Left renal pelvis (tissue), 4 donors: Measurements from ENCODE around the gene KIRREL3. TPM values are rescaled to one million over a fixed set of nuclear protein-coding genes. Genes with fewer than 3 reads are reported as not detected.
"Not testable (repeated sequence)": the region's sequence is repeated elsewhere in the genome, so short reads cannot be mapped to it uniquely, and the experiment has no call there.

Experiments
- DNase-seq, 4 donors: peaks; one replicate each; pipeline ENCODE4 v3.0.0-alpha.2; 2013; ENCODE audit warnings: low read depth in 4 of 4, low spot score in 3 of 4
- polyA plus RNA-seq, 4 donors: library from polyadenylated mRNA; unstranded; fragments of 120-200 nt; gene quantifications; one replicate each; pipeline ENCODE4 v1.2.1, GENCODE V29; 2013; ENCODE audit not compliant: insufficient read length in 4 of 4

KIRREL3 gene
- polyA plus RNA-seq, 4 donors = 1.9 to 11.5 (median 2.3) TPM

DNA sequence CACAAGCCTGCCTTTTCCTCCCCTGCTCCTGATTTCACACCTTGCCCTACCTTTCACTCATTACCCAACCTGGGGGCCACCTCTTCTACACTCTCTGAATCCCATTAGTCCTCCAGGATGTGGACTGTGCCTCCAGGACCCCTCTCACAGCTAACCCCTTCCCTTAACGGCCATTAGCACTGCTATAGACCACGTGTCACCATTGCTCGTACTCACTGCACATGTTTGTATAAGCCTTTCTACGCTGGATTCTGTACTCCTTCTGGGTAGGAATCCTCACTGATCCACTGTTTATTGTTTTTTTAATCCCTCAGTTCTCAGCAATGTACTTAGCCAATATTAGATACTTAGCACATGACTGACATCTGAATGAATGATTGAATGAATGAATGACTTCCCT is 40.9 kb downstream of the KIRREL3 start:
- DNase-seq = no peak

DNA sequence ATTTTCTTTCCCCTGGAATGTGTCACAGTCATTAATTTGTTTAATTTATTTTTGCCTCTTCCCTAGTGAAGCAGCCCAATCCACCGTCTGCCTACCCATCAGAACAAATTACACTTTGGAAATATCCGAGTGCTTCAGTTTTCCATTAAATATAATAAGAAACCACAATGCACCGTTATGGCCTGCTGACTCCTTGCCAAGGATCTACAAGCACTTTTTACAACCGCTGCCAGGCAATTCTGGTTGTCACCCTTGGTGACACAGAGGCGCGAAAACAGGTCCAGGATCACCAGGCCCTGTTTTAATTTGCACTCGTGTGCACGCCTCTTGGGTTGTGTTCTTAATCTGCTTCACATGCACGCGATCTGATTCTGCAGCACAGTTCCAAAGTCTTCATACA is 43.9 kb downstream of the KIRREL3 start:
- DNase-seq = no peak

DNA sequence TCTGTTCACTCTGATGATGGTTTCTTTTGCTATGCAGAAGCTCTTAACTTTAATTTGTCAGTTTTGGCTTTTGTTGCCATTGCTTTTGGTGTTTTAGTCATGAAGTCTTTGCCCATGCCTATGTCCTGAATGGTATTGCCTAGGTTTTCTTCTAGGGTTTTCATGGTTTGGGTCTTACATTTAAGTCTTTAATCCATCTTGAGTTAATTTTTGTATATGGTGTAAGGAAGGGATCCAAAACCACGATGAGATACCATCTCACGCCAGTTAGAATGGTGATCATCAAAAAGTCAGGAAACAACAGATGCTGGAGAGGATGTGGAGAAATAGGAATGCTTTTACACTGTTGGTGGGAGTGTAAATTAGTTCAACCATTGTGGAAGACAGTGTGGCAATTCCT is 48.0 kb downstream of the KIRREL3 start:
- DNase-seq = not testable (repeated sequence)

DNA sequence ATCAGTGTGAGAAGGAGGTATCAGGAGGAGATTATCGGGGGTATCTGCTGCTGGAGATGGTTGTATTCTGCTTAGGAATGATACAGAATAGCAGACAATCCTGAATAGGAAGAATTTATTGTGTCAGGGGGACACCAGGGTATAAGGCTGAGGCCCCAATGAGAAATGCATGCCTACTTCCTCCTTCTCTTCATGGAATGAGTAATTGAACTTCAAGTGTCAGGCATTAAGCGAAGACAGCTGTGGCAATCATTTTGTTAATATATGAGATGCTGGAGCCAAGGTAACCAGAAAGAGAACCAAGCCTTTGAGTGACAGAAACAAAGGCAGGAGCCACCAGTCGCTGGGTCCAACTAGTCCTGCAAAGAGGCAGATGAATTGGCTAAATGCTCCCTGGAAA is 49.1 kb downstream of the KIRREL3 start:
- DNase-seq = no peak

DNA sequence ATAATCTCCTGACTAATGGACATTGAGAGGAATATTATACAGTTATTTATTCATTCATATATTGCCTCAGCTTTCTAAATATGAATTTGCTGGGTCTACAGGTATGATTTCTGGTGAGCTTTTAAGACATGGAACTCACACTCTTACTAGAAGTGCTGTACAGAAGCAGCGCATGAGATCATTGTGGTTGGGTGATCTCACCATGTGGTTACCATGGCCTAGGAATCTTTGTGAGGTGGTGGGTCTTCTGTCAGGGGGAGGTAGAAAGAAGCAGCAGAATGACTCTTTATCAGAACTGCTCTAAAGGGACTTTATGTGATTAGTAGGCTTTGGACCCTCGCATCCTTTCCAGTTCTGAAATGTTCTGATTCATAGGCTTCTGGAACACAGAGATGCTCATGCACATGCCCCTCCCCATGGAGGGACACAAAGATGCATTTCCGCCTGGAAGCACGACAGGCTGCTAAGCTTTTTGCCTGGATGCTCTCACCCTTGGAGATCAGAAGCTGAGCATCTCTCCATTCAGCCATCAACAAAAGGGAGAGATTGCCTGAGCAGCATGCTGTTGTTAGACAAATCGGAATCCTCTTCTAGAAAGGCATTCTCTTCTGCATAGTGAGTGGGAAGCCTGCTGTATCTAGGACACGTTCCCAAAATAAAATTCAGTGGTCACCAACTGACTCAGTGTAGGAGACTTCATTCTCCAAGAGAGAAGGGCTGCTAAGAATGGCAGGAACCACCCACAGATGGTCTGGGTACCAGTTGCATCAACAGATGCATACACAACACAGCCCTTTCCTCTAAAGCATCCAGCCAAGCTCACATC is 51.3 kb downstream of the KIRREL3 start:
- no peak for DNase-seq

DNA sequence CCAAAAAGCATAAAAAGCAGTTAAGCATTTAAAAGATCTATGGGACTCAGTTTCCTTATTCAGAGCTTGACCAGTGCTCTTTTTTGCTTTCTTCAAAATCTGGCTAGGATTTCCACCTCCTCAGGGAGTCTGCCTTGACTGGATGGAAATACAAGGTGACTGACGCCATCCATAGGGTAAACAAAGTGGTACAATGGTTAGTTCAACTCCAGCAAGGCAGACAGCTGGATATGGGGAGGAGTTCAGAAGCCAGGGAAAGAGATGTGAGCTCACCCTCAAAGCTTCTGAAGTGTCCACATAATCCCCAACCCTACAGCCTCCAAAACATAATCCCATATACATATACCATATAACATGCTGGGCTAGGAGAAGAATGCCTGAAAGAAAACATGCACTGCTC is 52.0 kb downstream of the KIRREL3 start:
- no peak for DNase-seq

DNA sequence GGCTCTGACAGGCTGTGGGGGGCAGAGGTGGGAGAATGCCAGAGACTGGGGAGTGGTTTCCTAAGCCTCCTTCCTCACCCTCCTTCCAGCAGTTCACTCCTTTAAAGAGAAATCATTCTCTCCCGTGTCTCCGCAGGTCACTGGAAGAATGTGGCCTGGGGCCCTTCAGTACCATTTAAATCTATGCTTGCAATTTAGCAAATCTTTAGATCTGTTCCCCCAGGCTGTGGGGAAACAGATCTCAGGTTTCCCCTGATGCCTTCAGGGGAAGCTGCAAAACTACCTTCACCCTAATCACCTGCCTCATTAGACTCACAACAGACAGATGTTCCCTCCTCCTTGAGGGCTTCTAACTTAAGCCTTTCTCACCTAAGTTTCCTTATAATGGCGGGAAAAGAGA is 55.3 kb downstream of the KIRREL3 start:
- no peak for DNase-seq

DNA sequence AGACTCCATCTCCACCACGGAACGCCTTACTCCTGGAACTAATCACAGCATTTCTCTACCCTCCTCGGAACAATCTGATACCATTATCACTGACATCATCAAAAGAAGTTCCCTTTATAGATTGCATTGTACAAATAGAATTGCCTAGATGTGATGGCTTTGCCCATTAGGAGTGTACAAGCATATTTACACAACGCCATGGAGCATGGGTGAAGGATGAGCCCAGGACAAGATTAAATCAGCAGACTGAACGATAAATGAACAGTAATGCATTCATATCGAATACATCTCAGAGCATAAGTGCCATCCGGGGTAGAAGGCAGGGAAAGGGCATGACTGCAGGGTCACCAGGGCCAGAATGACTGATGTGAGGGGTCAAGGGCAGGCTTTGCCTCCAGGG is 57.3 kb downstream of the KIRREL3 start:
- no peak for DNase-seq

DNA sequence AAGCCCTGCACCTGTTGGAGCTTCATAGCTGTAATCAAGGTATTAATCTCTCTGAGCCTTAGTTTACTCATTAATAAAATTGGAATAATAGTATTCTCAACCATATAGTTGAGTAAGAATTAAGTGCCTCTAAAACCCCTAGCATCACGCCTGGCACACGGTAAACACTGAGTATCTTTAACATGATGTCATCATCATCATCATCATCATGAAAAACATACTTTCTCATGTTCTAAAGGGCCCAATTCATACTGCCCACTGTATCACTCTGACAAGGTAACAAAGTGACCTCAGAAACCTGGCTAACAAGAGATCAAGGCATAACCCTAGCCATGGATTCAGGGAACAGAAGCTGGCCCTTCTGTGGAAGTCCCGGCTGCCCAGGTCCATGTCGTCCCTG is 58.4 kb downstream of the KIRREL3 start:
- no peak for DNase-seq

DNA sequence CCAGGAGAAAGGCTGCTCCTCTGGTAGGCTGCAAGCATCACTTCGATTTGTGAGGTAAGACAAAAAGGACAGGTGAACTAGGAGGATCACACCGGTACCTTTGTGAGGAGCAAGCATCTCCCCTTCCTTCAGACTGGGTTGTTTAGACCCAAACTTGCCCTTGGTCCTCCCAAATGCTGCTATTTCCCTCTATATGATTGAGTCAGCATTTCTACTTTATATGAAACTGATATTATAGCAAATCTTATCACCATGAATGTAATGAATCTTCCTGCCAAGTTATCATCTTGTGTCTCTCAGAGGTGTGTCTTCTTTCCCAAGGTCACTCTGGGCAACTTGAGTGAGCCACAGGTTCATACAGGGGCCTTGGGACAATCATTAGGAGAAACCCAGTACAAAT is 61.0 kb downstream of the KIRREL3 start:
- DNase-seq = no peak

DNA sequence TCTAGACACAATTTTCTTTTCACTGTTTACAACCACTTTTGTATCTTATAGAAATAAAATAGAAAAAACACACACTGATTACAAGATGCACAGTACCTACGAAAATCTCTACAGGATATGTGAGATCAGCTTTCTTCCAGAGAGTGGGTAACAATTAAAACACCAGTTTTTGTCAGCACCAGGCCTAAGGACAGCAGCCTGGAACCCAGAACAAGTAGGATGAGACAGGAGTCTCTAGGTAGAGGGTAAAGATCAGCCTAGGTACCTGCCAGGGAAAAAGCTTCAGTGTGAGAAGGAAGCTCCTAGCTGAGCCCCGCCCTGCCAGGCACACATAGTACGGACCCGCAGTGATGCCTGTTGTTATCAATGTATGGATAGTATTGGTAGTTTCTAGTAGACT is 61.9 kb downstream of the KIRREL3 start:
- no peak for DNase-seq

DNA sequence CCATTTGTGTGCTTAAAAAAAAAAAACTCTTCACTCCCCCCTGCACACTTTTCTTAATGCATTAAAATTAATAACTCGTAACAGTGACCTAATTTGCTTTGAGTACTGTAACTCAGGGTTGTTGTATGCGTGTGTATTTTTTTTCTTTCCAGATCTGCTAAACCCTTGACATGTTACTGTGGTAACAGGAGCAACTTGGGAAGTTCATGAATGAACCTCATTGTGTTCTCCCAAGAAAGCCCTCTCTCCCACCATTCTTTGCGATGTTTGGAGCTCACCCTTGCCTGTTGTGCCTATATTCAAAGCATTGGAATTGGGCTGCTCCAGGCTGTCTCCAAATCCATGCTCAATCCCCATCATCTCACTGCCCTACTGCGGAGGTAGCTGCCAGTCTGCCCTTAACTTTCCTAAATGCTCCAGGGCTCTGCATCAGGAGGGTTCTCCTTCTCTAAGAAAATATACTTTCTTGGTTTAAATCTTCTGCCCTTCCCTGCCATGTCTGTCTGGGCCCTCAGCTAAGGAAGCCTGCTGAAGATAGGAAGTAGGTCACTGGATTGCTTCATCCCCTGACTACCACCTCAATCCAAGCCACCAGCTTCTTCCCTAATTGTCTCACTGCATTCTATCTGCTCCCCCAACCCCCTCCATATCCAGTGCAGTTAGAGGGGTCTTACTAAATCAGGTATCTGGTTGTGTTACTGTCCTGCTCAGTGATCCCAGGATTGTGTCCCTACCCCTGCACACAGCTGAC is 70.3 kb downstream of the KIRREL3 start:
- DNase-seq = peak in 1 of 4 donors; percentile 3

DNA sequence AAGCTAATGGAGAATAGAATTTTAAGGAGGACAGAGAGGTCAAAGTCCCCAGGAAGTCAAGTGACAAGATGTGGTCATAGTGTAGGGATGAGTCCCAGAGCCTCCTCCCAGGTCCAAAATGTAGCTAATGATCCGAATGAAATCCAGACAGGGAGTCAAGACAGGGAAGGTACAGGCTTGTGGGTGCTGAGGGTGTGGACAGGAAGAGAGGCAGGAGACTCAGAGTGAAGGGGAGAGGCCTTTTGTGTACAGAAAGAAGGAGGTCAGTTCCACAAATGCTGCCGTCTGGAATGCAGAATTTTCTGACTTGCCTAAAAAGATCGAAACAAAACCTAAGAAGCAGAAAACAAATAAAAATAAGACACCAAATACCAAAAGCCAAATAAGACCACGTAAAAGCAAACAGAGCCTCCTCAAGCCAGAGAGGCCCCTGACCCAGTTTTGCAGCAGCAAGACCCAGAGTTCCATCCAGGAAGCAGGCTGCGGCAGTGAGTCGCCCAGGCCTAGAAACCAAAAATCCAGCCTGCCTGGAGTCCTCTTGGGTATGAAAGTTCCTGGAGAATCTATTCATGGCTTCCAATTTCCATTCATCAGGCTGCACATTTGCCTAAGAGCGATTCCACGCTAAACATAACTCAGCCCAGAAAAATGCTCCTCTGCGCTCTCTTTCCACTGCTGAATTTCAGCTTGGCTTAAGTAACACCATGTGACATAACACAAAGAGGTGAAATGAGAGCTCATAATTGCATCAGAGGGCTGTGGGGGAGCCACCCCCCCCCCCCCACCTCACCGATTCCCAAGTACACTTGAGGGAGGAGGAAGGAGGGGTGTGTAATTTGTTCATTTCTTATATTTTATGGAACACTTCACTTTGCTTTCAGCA is 71.2 kb downstream of the KIRREL3 start:
- peak in 1 of 4 donors; percentile 7 for DNase-seq

DNA sequence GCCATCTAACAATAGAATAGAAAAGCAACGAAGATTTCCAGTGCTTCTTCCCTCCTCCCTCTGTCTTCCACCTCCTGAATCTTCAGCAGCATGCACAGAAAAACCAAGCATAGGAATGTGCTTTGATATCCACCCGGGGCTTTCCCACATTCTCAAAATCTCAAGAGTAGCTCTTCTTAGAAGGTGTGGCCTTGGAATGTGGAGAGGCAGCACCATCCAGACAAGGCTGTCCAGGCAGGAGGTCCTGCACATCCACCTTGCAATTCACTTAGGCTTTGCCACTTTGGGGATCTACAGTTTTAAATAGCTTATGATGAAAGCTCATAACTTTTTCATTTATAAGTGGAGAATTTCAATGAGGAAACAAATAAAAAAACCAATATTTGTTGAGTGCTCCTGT is 72.9 kb downstream of the KIRREL3 start:
- no peak for DNase-seq

DNA sequence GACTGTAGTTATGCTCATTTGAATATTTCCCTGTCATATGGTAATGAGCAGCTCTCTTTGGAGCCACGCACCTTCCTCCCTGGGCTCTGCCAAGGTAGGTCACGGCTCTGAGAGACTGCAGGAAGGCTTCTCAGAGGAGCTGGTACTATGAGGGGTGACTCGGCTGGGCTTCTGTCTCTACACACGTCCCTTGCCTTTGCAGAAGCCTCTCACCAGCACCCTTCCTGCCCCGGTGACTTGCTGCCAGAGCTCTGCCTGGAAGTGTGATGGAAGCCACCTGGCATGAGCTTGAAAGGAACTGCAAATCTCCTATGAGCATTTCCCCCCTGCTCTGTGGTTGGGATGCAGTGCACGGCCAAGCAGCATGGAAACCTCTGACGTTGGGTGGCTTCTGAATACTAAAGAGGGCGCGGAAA is 74.2 kb downstream of the KIRREL3 start:
- peak in 2 of 4 donors; percentile 18 to 24 for DNase-seq

DNA sequence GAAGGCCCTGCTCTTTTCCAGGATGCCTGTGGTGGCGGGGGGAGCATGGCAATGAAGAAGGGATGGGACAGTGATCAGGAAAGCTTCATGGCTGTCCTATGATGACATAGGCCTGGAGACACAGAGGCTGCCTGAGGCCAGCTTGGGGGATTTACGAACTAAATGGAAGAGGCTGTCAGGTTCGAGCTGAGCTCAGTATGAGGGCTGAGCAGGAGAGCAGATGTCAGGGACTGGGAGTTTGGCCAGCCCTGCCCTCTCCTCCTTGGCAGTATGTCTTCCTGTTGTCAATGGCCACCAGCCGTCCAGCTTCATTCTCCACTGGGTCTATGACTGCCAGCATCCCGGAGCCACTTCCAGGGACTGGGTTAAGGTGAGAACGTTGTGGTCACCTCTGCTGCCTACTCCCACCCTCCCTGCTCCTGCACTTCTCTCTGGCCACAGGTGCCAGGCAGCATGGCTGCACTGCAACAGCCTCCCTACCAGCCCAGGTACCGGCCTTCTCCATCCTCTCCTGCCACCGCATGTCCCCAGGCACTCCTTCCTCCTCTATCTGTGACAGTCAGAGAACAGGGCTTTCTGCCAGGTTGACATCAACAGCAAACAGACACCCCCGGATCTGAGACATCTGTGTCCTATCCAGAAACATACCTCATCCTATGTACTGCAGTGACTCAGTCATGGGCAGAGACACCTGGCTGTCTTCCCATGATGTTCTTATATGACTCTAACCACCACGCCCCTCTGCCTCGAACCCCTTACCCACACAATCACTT is 75.1 kb downstream of the KIRREL3 start:
- DNase-seq = no peak

DNA sequence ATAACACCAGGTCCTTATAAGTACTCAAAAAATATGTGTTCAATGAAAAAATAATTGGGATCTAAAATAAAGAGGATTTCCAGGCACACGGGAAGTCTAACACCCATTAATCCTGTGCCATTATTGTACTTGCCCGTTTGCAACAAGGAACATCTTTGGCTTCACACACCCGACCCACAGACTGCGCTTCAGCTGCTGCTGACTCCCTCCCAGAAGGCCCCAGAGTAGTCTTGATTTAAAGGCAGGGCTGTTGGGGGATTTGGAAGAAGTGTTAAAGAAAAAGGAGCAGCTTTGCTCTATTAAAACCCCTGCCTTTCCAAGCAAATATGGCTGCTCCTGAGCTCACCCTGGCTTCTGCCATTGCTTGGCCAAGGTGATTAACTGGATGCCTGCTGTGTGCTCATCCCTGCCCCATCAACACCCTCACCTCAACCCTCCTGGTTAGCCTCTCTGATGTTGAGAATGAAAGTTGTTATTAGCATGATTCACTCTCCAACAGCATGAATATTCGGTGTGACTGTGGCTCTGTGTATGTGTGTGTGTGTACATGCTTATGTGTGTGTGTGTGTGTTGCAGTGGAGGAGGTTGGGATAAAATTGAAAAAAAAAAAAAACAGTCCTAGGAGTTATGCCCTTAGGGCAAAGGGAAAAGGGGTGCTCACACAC is 76.1 kb downstream of the KIRREL3 start:
- DNase-seq = no peak

DNA sequence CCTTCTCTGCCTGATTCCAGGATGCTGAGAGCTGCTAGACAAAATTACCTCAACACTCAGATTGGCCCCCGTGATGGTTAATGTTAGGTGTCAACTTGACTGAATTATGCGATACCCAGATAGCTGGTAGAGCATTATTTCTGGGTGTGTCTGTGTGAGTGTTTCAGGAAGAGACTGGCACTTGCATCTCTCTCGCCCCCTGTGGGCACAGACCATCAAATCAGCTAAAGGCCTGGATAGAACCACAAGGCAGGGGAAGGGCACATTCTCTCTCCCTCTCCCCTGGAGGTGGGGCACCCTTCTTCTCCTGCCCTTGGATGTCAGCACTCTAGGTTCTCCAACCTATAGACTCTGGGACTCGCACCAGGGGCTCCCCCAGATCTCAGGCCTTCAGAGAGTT is 79.7 kb downstream of the KIRREL3 start:
- DNase-seq = no peak

DNA sequence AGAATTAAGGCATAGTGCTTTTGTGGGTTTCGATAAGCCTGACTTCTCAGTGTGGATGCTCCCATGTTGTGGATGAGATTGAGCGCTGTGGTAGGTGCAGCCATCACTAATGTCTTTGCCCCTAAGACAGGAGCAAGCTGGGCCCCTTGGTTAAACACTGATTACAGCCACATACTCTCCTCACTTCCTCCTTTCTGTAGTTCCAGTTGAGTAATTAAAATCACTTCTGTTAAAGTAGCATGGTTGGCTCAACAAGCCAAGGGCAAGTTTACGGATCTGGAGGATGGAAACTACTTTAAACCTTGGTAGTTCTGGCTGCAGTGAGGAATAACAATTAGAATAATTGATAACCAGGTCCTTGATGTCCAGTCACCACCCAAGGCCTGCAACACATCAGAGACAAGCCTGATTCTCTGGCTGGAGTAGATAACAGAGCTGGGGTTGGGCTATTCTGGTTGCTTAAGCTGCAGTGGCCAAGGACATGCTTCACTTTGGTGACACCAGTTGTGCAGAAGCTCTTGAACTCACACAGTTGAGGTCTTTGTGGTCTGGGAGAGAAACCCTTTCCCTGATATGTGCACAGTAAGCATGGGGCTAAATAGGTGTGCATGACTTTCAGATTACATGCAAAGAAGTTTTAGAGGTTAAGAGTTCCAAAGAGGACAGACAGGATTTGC is 81.3 kb downstream of the KIRREL3 start:
- DNase-seq = no peak
